EL (cell line): ENCODE results near the gene COL1A1.
A peak's percentile ranks its signal among the peaks of the same experiment; 100 is the strongest.

Experiments used
- DNase-seq: peaks from one replicate; pipeline ENCODE4 v3.0.0-alpha.2; 2016

Gene COL1A1

DNA sequence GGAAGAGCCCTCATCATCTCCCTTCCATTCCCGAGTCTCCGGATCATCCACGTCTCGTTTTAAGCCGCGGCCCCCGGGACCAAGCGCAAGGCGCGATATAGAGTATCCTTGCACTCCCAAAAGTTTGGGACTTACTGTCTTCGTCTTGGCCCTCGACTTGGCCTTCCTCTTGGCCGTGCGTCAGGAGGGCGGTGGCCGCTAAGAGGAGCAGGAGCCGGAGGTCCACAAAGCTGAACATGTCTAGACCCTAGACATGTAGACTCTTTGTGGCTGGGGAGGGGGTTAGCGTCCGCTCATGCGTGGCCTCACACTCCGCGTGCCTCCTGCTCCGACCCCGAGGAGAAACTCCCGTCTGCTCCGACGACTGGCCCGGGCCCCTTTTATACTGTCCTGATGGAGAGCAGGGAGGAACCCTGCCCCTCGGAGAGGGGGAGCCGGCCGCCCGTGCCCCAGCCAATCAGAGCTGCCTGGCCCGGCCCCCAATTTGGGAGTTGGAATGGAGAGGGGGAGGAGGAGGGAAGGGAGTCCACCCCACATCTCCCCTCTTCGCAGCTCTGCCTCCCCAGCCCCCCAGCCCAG lies at the start of gene COL1A1:
COL1A1 (minus strand) TSS at position 356 of the 579 bp plus-strand sequence; CDS start at position 238, 118 bp downstream.
- peak; percentile 96 for DNase-seq

DNA sequence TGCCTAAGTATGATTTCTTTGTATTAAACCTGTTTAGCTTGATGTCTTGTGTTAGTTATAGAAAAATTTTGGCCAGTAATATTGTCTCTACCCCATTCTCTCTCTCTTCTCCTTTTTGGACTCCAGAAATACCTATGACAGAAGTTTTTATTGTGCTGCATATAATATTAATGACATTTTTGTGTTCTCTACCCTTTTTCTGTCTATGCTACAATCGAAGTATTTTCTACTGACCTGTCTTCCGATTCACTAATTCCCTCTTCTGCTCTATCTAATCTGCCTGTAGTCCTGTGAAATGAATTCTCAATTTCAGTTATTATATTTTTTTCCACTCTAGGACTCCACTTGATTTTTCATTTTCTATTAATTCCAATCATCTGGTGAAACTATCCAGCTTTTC lies 46.8 kb upstream of the COL1A1 start:
- no peak for DNase-seq

DNA sequence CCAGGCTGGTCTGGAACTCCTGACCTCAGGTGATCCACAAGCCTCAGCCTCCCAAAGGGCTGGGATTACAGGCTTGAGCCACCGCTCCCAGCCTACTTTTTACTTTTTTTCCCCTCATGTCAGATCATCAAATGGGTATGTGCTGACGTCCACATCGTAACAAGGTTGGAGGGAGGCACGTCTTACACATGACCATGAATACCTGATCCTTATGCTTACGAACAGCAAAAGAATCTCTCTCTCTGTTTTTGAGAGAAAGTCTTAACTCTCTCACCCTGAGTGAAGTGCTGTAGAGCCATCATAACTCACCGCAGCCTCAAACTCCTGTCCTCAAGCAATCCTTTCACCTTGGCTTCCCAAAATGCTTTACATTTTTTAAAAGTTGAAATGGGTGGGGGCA lies 43.3 kb upstream of the COL1A1 start:
- no peak for DNase-seq

DNA sequence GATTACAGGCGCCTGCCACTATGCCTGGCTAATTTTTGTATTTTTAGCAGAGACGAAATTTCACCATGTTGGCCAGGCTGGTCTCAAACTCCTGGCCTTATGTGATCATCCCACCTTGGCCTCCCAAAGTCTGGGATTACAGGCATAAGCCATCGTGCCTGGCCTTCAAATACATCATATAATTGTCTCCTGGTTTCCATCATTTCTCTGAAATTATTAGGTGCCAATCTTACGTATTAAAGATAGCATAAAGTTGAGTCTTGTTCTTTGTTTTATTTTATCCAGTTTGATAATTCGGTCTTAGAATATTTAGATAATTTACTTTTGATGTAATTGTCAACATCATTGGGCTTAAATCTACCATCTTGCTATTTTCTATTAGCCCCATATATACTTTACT lies 40.0 kb upstream of the COL1A1 start:
- DNase-seq: no peak

DNA sequence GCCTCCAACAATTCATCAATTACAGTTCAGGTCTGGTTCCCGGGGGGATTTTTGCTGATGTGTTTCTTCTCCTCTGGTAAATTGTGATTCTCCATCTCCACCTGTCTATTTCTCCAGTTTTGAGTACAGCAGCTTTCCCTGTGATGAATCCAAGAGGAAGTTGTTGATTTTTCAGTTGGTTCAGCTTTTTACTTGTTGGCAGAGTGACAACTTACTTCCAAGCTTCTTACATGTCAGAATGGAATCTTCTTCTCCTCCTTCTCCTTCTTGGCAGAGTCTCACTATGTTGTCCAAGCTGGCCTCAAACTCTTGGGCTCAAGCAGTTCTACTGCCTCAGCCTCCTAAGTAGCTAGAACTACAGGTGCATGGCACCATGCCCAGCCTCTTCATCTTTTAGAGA lies 39.4 kb upstream of the COL1A1 start:
- peak; percentile 51 for DNase-seq

DNA sequence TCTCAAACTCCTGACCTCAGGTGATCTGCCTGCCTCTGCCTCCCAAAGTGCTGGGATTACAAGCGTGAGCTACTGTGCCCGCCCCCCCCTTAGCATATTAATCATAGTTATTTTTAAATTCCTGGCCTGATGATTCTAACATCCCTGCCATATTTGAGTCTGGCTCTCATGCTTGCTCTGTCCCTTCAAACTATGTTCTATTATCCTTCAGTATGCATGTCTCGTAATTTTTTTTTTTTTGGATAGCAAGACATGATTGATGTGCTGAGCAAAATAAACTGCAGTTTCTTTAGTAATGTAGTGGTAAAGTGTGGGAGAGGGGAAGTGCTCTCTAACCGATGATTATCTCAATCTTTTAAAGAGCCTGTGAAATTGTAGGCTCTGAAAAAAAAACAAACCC lies 38.5 kb upstream of the COL1A1 start:
- DNase-seq: no peak

DNA sequence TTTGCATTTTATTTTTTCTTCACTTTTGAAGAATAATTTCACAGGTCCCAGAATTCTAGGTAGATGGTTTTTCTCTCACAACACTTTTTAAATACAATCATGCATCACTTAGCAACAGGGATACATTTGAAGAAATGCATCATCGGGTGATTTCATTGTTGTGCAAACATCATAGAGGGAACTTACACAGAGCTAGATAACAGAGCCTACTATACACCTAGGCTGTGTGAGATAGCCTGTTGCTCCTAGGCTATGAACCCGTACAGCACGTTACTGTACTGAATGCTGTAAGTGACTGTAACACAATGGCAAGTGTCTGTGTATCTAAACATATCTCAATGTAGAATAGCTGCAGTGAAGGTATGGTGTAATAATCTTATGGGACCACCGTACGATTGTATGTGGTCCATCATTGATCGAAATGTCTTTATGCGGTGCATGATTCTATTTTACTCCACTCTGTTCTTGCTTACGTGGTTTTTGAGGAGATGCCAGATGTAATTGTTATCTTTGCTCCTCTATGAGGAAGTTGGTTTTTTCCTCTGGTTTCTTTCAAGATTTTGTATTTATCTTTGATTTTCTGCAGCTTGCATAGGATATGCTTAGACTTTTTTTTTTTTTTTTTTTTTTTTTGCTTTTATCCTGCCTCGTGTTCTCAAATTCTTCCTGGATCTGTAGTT lies 37.3 kb upstream of the COL1A1 start:
- DNase-seq: no peak

DNA sequence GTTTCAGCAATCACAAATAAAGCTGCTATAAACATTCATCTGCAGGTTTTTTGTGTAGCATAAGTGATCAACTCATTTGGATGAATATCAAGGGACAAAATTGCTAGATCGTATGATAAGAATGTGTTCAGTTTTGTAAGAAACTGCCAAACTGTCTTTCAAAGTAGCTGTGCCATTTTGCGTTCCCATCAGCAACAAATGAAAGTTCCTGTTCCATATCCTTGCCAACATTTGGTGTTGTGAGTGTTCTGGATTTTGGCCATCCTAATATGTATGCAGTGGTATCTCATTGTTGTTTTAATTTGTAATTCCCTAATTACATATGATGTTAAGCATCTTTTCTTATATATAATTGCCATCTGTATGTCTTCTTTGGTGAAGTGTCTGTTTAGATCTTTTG lies 36.5 kb upstream of the COL1A1 start:
- no peak for DNase-seq

DNA sequence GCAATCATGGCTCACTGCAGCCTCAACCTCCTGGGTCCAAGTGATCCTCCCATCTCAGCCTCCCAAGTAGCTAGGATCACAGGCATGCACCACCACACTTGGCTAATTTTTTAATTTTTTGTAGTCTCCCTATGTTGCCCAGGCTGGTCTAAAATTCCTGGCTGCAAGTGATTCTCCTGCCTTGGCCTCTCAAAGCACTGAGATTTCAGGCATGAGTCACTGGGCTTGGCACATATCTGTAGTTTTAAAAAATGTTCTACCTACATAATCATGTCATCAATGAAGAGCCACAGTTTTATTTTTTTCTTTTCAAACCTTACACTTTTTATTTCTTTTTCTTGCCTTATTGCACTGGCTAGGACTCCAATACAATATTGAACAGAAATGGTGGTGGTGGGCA lies 33.1 kb upstream of the COL1A1 start:
- no peak for DNase-seq

DNA sequence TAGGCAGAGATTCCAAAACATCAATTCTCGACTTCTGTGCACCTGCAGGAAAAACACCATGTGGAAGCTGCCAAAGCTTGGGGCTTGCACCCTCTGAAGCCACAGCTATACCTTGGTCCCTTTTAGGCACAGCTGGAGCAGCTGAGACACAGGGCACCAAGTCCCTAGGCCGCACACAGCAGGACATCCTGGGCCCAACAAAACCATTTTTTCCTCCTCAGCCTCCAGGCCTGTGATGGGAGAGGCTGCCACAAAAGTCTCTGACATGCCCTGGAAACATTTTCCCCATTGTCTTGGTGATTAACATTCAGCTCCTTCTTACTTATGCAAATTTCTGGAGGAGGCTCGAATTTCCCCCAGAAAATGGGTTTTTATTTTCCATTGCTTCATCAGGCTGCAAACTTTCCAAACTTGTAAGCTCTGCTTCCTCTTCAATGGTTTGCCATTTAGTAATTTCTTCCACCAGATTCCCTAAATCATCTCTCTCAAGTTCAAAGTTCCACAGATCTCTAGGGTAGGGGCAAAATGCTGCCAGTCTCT lies 24.3 kb upstream of the COL1A1 start:
- no peak for DNase-seq

DNA sequence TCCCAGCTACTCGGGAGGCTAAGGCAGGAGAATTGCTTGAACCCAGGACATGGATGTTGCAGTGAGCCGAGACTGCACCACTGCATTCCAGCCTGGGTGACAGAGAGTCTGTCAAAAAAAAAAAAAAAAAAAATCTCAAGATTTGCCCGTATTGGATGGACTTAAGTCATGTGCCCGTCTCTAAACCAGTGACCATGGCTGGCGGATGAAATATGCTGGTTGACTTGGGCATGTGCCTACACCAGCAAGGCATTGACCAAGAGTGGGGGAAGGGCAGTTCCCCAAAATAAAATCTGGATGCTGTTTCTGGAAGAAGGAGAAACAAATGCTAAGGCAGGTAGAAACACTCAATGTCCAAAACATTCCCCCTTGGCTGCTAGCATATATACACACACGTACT lies 21.5 kb upstream of the COL1A1 start:
- DNase-seq: no peak

DNA sequence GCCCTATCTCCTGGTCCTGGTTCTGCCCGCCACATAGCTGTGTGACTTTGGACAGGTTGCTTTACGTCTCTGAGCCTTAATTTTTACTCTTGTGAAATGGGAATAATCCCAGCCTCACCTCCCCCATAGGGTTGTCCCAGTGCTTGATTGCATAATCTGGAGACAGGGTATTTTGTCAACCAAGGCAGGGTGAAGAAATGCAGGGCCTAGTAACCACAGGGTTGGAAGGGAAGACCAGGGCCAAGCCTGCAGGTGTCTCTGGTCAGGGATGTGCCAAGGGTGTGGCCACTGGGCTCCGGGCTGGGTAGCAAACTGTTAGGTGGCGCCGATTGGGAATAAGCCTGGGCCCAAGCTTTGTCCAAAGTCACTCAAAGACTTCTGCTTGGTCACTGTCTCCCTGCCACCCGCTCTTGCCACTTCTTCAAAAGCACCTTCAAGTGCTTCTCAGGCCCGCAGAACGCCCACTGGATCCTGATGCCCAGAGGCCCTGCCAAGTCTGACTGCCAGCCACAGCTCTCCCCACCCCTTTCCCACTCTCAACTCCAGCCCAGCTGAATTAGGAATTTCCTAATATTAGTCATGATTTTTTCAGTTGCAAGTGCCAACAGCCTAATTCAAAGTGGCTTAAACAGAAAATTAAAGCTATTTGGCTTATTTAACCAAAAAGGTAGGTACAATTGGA lies 20.6 kb upstream of the COL1A1 start:
- peak; percentile 78 for DNase-seq

DNA sequence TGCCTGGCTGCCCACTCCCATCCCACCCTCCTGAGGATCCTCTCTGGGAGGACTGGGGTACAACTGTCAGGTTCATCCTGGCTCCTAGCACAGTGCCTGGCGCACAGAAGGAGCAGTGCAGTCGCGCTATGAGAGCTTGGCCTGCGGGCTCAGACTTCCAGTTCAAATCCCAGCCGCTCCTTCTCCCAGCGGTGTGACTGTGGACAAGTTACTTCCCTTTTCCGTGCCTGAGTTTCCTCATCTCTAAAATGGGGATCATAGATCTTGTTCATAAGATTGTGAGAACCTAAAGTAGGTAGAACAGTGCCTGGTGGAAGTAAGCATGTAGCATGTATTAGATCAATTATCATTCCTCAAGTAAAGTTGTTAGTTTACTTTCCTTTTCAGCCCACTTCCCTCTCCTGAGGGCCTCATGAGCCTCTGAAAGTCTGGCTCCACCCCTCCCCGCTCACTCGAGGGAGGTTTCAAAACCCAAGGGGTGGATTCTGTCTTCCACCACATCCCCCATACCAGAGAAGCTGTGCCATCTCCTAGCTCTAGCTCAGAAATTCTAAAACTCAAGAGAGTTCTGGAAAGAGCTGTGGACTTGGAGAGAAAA lies 19.9 kb upstream of the COL1A1 start:
- peak; percentile 77 for DNase-seq

DNA sequence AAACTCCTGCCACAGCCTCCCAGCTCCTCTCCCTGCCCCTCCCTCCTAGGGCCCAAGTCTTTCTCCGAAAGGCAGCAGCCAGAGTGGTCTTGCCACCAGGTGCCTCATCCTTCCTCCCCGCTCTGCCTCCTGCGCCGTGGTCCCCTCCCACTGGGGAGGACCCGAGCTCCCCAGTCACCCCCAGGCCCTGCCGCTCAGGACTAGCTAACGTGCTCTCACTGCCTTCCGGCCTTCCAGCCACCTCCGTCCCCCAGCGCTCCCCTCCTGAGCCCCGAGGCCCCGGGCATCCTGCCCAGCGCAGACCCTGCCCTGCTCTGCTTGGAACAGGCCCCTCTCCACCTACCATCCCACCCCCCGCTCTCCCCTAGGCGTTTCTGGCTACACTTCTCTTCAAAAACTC lies 19.4 kb upstream of the COL1A1 start:
- DNase-seq: no peak

DNA sequence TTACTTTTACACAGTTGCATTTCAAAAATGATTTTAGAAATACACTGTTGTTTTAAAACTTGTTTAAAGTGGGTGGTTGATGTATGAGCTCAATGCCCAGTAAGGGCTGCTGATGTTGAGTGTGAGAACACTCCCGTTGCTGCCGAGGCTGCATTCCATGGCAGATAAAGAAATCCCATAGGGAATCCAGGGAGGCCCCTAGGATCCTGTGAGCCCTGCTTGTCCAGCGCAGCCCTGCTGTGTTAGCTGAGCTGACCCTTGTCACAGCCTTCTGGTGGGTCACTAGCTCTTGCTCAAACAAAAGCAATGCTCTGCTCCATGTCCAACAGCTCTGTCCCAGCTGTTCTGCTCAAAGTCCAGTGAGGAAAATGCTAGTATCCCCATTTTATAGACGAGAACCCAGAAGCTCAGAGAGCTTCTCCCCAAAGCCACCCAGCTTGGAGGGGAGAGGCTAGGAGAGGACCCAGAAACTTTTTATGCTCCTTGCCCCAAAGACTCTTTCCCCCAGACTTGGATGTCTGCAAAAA lies 18.6 kb upstream of the COL1A1 start:
- DNase-seq: peak; percentile 69

DNA sequence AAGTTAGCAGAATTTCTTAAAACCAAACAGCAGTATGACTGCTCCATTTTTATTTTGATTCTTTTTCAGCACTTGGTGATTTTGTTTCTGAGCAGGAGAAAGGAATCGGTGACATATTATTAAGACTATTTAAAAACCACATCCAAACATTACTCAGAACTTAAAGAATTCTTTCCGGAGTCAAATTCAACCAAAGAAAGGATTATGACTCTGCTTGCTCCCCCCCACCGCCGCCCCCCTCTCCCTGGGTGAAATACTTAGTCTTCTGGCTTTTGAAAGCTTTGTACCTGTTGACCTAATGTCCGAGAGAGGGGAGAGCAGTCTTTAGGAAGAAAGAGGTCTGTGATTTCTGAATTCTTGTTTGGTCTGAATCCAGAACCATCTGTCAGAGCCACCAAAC lies 17.9 kb upstream of the COL1A1 start:
- DNase-seq: peak; percentile 91

DNA sequence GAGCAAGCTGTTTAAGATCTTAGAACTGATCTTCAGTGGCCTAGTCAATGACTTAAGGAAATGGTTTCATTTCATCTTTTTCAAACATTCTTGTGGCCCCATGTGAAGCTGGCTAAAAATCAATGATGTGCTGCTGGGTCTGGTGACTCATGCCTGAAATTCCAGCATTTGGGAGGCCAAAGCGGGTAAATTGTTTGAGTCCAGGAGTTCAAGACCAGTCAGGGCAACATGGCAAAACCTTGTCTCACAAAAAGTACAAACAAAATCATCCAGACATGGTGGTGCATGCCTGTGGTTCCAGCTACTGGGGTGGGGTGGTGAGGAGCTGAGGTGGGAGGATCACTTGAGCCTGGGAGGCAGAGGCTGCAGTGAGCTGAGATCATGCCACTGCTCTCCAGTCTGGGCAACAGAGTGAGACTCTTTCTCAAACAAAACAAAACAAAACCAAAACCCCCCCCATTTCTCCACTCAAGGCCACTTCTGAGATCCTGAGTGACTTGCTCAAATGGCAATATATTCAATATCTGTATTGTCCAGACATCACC lies 17.4 kb upstream of the COL1A1 start:
- DNase-seq: peak; percentile 97

DNA sequence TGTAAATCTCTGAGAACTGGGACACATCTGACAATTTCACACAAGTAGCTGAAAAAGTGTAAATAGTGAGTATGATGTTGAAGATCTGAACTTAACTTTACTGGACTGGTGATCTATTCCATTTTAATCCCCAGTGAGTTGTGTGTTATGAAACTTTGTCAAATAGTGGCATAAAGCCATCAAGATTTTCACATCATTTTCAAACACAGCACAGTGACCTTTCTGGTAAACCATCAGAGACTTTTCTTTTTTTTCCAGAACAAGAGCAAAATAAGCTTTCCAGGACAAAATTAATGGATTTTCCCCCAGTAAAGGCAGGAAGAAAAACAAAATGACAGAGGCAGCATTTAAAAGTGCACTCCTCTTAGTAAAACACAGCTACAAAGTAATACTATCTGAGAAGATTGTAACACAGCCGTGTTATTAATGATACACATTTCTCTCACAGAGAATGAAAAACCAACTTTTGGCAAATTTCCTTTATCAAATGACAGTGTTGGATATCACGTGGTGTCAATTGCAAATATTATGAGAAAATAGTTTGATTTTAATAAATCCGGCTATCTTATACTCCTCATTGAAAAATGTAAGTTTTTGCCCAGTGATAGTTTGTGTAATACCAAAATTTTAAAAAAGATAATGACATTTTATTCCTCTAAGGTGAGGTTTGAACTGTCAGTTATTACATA lies 16.8 kb upstream of the COL1A1 start:
- no peak for DNase-seq

DNA sequence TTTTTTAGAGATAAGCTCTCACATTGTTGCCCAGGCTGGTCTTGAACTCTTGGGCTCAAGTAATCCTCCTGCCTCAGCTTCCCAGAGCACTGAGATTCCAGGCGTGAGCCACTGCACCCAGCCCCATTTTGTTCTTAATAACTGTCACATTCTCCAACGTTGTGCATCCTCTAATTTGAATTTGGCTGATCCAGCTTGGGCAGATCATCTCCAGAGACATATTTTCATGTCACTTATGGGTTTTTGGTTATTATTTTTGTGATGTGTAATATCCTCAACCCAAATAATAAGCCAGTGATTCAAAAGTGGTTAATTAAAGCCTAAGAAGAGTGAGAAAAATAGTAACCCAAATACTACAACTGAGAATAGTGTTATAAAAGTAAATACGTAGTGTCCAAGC lies 16.2 kb upstream of the COL1A1 start:
- no peak for DNase-seq

DNA sequence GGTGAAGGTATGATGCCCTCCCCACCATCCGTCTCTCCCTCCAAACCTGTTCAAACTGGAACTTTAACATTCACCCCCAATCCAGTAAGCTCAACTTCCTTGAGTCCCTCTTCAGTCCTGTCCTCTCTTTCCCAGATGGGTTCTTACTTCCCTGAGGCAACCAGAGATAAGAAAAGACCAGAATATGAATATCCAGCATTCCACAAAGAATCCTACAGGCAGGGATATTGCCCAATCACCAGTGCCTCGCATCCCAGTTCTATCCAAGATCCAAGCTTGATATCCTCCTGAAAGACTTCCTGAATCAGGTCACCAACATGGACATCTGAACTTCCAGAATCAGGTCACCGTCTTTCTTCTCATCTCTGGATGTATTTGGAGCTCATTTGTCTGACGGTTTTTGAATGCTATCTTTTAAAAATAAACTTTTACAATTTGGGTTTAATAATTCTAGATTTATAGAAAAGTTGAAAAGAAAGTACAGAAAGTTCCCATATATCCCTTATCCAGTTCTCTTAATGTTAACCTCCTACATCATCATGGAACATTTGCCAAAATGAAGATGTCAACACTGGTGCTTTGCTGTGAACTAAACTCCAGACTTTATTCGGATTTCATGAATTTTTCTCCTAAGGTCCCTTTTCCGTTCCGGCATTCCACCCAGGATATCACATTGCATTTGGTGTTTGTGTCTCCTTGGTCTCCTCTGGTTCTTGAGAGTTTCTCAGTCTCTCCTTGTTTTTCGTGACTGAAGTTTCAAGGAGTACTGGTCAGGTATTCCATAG lies 13.7 kb upstream of the COL1A1 start:
- peak; percentile 63 for DNase-seq
